K562 treated with DMSO at 1 percent for 12 hours (cell line): ENCODE data around the gene SCLT1. TPM values are rescaled to one million over a fixed set of nuclear protein-coding genes. Genes with fewer than 3 reads are reported as not detected.

Experiments used
- total RNA-seq: library from RNA; unstranded; fragments of 300-600 nt; gene quantifications from 2 replicates; pipeline ENCODE4 v1.2.3, GENCODE V29; 2022; ENCODE audit not compliant: insufficient read depth

Gene SCLT1
- 9.4 and 20.7 TPM in 2 replicates for total RNA-seq

GRCh38 chr4:129093191-129093920, at the start of gene SCLT1:
Gene SCLT1 (minus strand): TSS chr4:129093539. CDS start chr4:129093103, 436 bp downstream.

GRCh38 chr4:129095811-129096454, 2.6 kb upstream of the SCLT1 start, which contains the start of gene C4orf33:
Gene C4orf33 (plus strand): TSS chr4:129096152. CDS start chr4:129102611, 6,459 bp downstream.

Other genes starting within 250 kb of the SCLT1 start
- gene C4orf33, start 2.6 kb upstream of the SCLT1 start, total RNA-seq: 8.9 and 27.0 TPM in 2 replicates